GM12892 (cell line): ENCODE measurements around the gene KRT17.
"Not testable (repeated sequence)": the region's sequence is repeated elsewhere in the genome, so short reads cannot be mapped to it uniquely, and the experiment has no call there.

Experiments used
- DNase-seq: peaks from one replicate; pipeline ENCODE4 v3.0.0; 2011; ENCODE audit not compliant: insufficient read length
- FAIRE-seq: peaks from 2 replicates; lab custom pipeline; 2011; peaks lifted over from hg19 to GRCh38; lab: Jason Lieb, UNC
- POLR2A ChIP-seq: IDR thresholded peaks from 2 replicates; pipeline ENCODE4 v1.6.1; 2011; ENCODE audit warnings: low read depth, low read length, control low read depth
- POLR2AphosphoS5 ChIP-seq: IDR thresholded peaks from 2 replicates; pipeline ENCODE4 v1.6.1; 2011; ENCODE audit warnings: low read depth, low read length, control low read depth
- TAF1 ChIP-seq: IDR thresholded peaks from 2 replicates; pipeline ENCODE4 v1.6.1; 2011; ENCODE audit warnings: low read depth, mild to moderate bottlenecking, control low read depth, low read length, borderline replicate concordance

KRT17 gene

GRCh38 chr17:41581366-41582060 lies 42.9 kb downstream of the KRT17 start:
- DNase-seq, result no peak
- TF ChIP-seq POLR2AphosphoS5 (no peak), TAF1 (no peak), POLR2A (no peak)
- no peak for FAIRE-seq

- TF ChIP-seq POLR2AphosphoS5 (no peak), TAF1 (no peak), POLR2A (no peak)
- DNase-seq (no peak), FAIRE-seq (no peak)
Measured at GRCh38 chr17:41580687-41581365, 43.5 kb downstream of the KRT17 start.

GRCh38 chr17:41580244-41580575 lies 44.2 kb downstream of the KRT17 start:
- FAIRE-seq (no peak), DNase-seq (no peak)
- TF ChIP-seq POLR2A (no peak), TAF1 (no peak), POLR2AphosphoS5 (no peak)

- TF ChIP-seq TAF1, result no peak
- TF ChIP-seq POLR2A, result no peak
- TF ChIP-seq POLR2AphosphoS5, result no peak
- peak; percentile 81 for DNase-seq
- no peak for FAIRE-seq
Measured at GRCh38 chr17:41579484-41580243, 44.7 kb downstream of the KRT17 start.

GRCh38 chr17:41578971-41579370 lies 45.4 kb downstream of the KRT17 start:
- no peak for TF ChIP-seq POLR2AphosphoS5
- TF ChIP-seq TAF1, result no peak
- TF ChIP-seq POLR2A, result no peak
- FAIRE-seq, result no peak
- DNase-seq, result no peak

- FAIRE-seq (no peak), DNase-seq (no peak)
- TF ChIP-seq TAF1 (no peak), POLR2A (no peak), POLR2AphosphoS5 (no peak)
Measured at GRCh38 chr17:41578538-41578937, 45.8 kb downstream of the KRT17 start.

- FAIRE-seq, DNase-seq: not testable (repeated sequence)
Measured at GRCh38 chr17:41576740-41577139, 47.6 kb downstream of the KRT17 start.

- DNase-seq (no peak), FAIRE-seq (no peak)
- TF ChIP-seq POLR2A (no peak), POLR2AphosphoS5 (no peak), TAF1 (no peak)
Measured at GRCh38 chr17:41575336-41575735, 49.0 kb downstream of the KRT17 start.

GRCh38 chr17:41571561-41572434 lies 52.6 kb downstream of the KRT17 start, which contains the start of gene KRT9:
KRT9 (minus strand) TSS chr17:41572059; CDS start chr17:41571992, 67 bp downstream.
- DNase-seq (no peak), FAIRE-seq (no peak)
- TF ChIP-seq POLR2AphosphoS5, result no peak
- no peak for TF ChIP-seq POLR2A
- TF ChIP-seq TAF1, result no peak
